Panc1 (cell line): ENCODE measurements around the gene GPRIN3. TPM values are rescaled to one million over a fixed set of nuclear protein-coding genes. Genes with fewer than 3 reads are reported as not detected.

Experiments used
- ATAC-seq: fragments of 200-7000 bp; cut with Tn5 transposase; 2 replicates; pipeline ENCODE4 v1.9.1; 2020; ENCODE audit warnings: mild to moderate bottlenecking, moderate library complexity
- BruUV-seq: library from RNA; stranded (reverse); fragments of 400-500 nt; replicated peaks from 2 replicates; lab custom pipeline; 2021; lab: Mats Ljungman, UMichigan
- CTCF ChIA-PET: fragments of 300-600 bp; sonication (Branson Sonifier 250); formaldehyde crosslinking; loops from one replicate; lab custom pipeline; 2022; ENCODE audit warnings: antibody characterized with exemption; lab: Charles Lee
- POLR2A ChIA-PET: fragments of 300-600 bp; sonication (Branson Sonifier 250); formaldehyde crosslinking; loops from one replicate; lab custom pipeline; 2022; ENCODE audit warnings: antibody characterized with exemption; lab: Charles Lee
- DNase-seq: peaks from one replicate; pipeline ENCODE4 v3.0.0-alpha.2; 2010; ENCODE audit warnings: low read depth, low spot score
- H3K27ac ChIP-seq: 2 replicates; pipeline ENCODE4 v1.5.1; 2011; ENCODE audit warnings: mild to moderate bottlenecking, low read length, inconsistent platforms
- H3K27me3 ChIP-seq: fragments of 200-500 bp; sonication (Bioruptor generic); 2 replicates; pipeline ENCODE4 v1.6.0; 2014; ENCODE audit warnings: low read length, inconsistent platforms; ENCODE audit not compliant: control insufficient read depth, insufficient read depth
- H3K36me3 ChIP-seq: fragments of 200-500 bp; sonication (Bioruptor generic); 2 replicates; pipeline ENCODE4 v1.5.1; 2014; ENCODE audit warnings: inconsistent platforms, mild to moderate bottlenecking, low read length, moderate library complexity; ENCODE audit not compliant: control insufficient read depth, insufficient read depth
- H3K4me1 ChIP-seq: 2 replicates; pipeline ENCODE4 v1.5.1; 2011; ENCODE audit warnings: inconsistent platforms, mild to moderate bottlenecking, low read length, moderate library complexity; ENCODE audit not compliant: control insufficient read depth, insufficient read depth
- H3K4me3 ChIP-seq, 2 experiments: 2 replicates each; pipeline ENCODE4 v1.5.1; 2011 to 2012; ENCODE audit warnings: low read depth in 2 of 2, low read length in 2 of 2, mild to moderate bottlenecking in 2 of 2, inconsistent platforms in 1 of 2, moderate library complexity in 1 of 2
- H3K9me3 ChIP-seq: fragments of 200-500 bp; sonication (Bioruptor generic); 2 replicates; pipeline ENCODE4 v1.5.1; 2014; ENCODE audit warnings: low read depth, mild to moderate bottlenecking, inconsistent platforms, low read length, moderate library complexity; ENCODE audit not compliant: control insufficient read depth, insufficient read depth
- CTCF ChIP-seq: fragments of 450-650 bp; IDR thresholded peaks from 2 replicates; pipeline ENCODE4 v1.5.1; 2017; ENCODE audit warnings: mild to moderate bottlenecking
- POLR2AphosphoS5 ChIP-seq: IDR thresholded peaks from 2 replicates; pipeline ENCODE4 v1.6.1; 2012; ENCODE audit warnings: mild to moderate bottlenecking, low read depth, low read length, moderate library complexity
- REST ChIP-seq, 2 experiments: IDR thresholded peaks; 2 replicates each; pipeline ENCODE4 v1.6.1; 2011 to 2012; ENCODE audit warnings: low read depth in 2 of 2, control low read depth in 1 of 2, low read length in 1 of 2, mild to moderate bottlenecking in 1 of 2, moderate library complexity in 1 of 2; ENCODE audit not compliant: insufficient read depth in 1 of 2
- SIN3A ChIP-seq: IDR thresholded peaks from 2 replicates; pipeline ENCODE4 v1.6.1; 2012; ENCODE audit warnings: low read depth, mild to moderate bottlenecking, low read length, moderate library complexity, borderline replicate concordance; ENCODE audit not compliant: insufficient read depth
- TCF7L2 ChIP-seq: IDR thresholded peaks from 2 replicates; pipeline ENCODE4 v1.6.1; 2011; ENCODE audit warnings: mild to moderate bottlenecking, low read depth, low read length, inconsistent platforms
- in situ Hi-C: cut with HindIII; loops from 2 replicates; pipeline ENCODE4 v1.10.0; 2016; ENCODE audit warnings: low sequenced_read_pairs, low pct_unique_long_range_greater_than_20kb
- intact Hi-C: fragments of 100-400 bp; cut with micrococcal nuclease; formaldehyde crosslinking; loops from one replicate; pipeline ENCODE4 v1.10.0; 2022; ENCODE audit not compliant: unreplicated experiment
- total RNA-seq: library from RNA; stranded (reverse); gene quantifications from one replicate; pipeline ENCODE4 v1.2.1, GENCODE V29; 2021; ENCODE audit not compliant: unreplicated experiment

GPRIN3 gene
- total RNA-seq, 1 experiment from 2014 or later = 0.03 TPM

- Histone ChIP-seq H3K27ac (no peak overlapping the region), H3K4me3 (no peak overlapping the region), H3K27me3 (no peaks in the 10 kb centered on the region), H3K4me1 (no peaks in the 10 kb centered on the region), H3K9me3 (no peaks in the 10 kb centered on the region), H3K36me3 (no peaks in the 10 kb centered on the region)
- no peak for TF ChIP-seq TCF7L2
- no peak for TF ChIP-seq SIN3A
- no peak for TF ChIP-seq REST (IDR thresholded peaks at IDR 0.05; ENCODE audit: insufficient read depth in 1 of 2, low read depth in 2 of 2, low read length in 1 of 2)
- no peak for TF ChIP-seq CTCF
- TF ChIP-seq POLR2AphosphoS5 = no peak
- BruUV-seq = no TSS peak
- DNase-seq (no peak), ATAC-seq (no peak)
- ChIA-PET POLR2A (no interaction called here), CTCF (no interaction called here)
- intact Hi-C loops = no loop called here
- in situ Hi-C loops = no loop called here
These were observed 113.8 kb downstream of the GPRIN3 start for GRCh38 chr4:89193843-89194242.

Other genes with a start within 250 kb of the GPRIN3 start
- 3.6 TPM for gene TIGD2, start 196.3 kb downstream of the GPRIN3 start, total RNA-seq